Measurements from ENCODE around the gene TRIM43B.
"Not testable (repeated sequence)": the region's sequence is repeated elsewhere in the genome, so short reads cannot be mapped to it uniquely, and the experiment has no call there.

The TRIM43B gene

DNA sequence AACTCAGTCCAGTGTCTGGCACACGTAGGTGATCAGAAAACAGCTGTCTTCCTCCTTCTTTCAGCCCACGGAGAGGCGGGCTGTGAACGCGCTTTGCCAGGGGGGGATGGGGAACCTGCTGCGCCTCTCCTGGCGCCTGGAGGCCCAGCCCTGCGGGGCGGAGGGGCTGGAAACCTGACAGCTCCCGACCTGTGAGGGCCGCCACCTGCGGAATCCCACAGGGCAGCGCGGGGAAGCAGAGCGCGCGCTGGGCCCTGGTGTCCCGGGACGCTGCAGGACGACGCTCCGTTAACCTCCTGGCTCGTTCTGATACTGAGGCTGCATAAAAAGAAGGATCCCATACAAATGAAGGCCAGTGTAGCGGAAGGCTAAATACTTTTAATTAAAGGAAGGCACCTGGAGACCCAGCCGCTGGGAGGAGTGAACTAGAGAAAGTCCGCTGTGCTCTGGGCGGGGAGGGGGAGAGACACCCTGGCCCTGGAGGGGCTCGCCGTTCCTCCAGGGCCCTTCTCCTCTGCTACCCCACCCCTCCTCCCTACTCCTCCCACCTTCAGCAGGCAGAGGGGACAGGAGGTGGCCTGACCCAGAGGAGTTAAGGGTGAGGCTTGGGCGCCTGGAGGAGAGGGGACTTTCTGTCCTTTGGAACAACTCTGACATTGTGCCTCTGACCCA, 57.2 kb downstream of the TRIM43B start:
- not testable (repeated sequence) for H2AFZ ChIP-seq (ENCODE audit: low read depth, low read length); H3K4me3 ChIP-seq (ENCODE audit: low read length); H3K9ac ChIP-seq (ENCODE audit: low read length); H3K36me3 ChIP-seq (replicated peaks; ENCODE audit: low read depth, low read length); H3K9me3 ChIP-seq (ENCODE audit: insufficient read depth, low read length); H3K79me2 ChIP-seq (ENCODE audit: low read length); H3K4me1 ChIP-seq (ENCODE audit: low read length); H3K27me3 ChIP-seq (ENCODE audit: low read depth, low read length); H3K4me2 ChIP-seq (ENCODE audit: low read length); H3K27ac ChIP-seq (ENCODE audit: low read length); H4K20me1 ChIP-seq (ENCODE audit: insufficient read depth, low read length)
